WTC11 (cell line): Measurements from ENCODE around the gene AMD1.

Experiments
- ATF3 ChIP-seq: sonication (generic); formaldehyde crosslinking; conservative IDR thresholded peaks from 2 replicates; pipeline ENCODE4 v1.8.1; 2022; ENCODE audit warnings: mild to moderate bottlenecking, missing genetic modification reagents
- CTCF ChIP-seq: fragments of 200-600 bp; IDR thresholded peaks from 2 replicates; pipeline ENCODE4 v1.8.0; 2022; ENCODE audit warnings: antibody characterized with exemption
- GABPB1 ChIP-seq: sonication (generic); formaldehyde crosslinking; IDR thresholded peaks from 2 replicates; pipeline ENCODE4 v1.8.1; 2023; ENCODE audit warnings: mild to moderate bottlenecking, missing genetic modification reagents
- TF ChIP-seq, protein P1 (sequence below): sonication (generic); formaldehyde crosslinking; IDR thresholded peaks from 2 replicates; pipeline ENCODE4 v1.8.1; 2023; ENCODE audit warnings: mild to moderate bottlenecking, missing genetic modification reagents, moderate library complexity
- TF ChIP-seq, protein P2 (sequence below): sonication (generic); formaldehyde crosslinking; IDR thresholded peaks from 2 replicates; pipeline ENCODE4 v1.8.1; 2022; ENCODE audit warnings: low read depth, missing genetic modification reagents, borderline replicate concordance
- TF ChIP-seq, protein P3 (sequence below): sonication (generic); formaldehyde crosslinking; IDR thresholded peaks from 2 replicates; pipeline ENCODE4 v1.8.0; 2022; ENCODE audit warnings: mild to moderate bottlenecking, missing genetic modification reagents

- TF ChIP-seq, protein P1, sequence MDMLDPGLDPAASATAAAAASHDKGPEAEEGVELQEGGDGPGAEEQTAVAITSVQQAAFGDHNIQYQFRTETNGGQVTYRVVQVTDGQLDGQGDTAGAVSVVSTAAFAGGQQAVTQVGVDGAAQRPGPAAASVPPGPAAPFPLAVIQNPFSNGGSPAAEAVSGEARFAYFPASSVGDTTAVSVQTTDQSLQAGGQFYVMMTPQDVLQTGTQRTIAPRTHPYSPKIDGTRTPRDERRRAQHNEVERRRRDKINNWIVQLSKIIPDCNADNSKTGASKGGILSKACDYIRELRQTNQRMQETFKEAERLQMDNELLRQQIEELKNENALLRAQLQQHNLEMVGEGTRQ, result no peak
- TF ChIP-seq CTCF (no peak), ATF3 (CRISPR knock-in tag) (no peak), GABPB1 (CRISPR knock-in tag) (no peak)
- TF ChIP-seq, protein P2, sequence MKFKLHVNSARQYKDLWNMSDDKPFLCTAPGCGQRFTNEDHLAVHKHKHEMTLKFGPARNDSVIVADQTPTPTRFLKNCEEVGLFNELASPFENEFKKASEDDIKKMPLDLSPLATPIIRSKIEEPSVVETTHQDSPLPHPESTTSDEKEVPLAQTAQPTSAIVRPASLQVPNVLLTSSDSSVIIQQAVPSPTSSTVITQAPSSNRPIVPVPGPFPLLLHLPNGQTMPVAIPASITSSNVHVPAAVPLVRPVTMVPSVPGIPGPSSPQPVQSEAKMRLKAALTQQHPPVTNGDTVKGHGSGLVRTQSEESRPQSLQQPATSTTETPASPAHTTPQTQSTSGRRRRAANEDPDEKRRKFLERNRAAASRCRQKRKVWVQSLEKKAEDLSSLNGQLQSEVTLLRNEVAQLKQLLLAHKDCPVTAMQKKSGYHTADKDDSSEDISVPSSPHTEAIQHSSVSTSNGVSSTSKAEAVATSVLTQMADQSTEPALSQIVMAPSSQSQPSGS (CRISPR knock-in tag), result no peak
- TF ChIP-seq, protein P3, sequence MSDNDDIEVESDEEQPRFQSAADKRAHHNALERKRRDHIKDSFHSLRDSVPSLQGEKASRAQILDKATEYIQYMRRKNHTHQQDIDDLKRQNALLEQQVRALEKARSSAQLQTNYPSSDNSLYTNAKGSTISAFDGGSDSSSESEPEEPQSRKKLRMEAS (CRISPR knock-in tag), result no peak
Measured at GRCh38 chr6:110939429-110940200, 65.0 kb downstream of the AMD1 start.
